ENCODE results near the gene PRRG2.

Gene PRRG2

GRCh38 chr19:49635530-49636232 is 54.6 kb downstream of the PRRG2 start:
- TF ChIP-seq ZBTB7A (IDR thresholded peaks at IDR 0.05; ENCODE audit: low read depth) (no peak), EP300 (IDR thresholded peaks at IDR 0.05; ENCODE audit: borderline replicate concordance) (no peak), FOXM1 (IDR thresholded peaks at IDR 0.05; ENCODE audit: borderline replicate concordance, low read depth) (no peak), CREB1 (IDR thresholded peaks at IDR 0.05; ENCODE audit: low read depth) (no peak), TEAD4 (IDR thresholded peaks at IDR 0.05) (no peak), TAF1 (IDR thresholded peaks at IDR 0.05; ENCODE audit: low read depth) (no peak), RAD21 (IDR thresholded peaks at IDR 0.05; ENCODE audit: low read depth) (no peak), CEBPB (IDR thresholded peaks at IDR 0.05) (no peak), USF1 (IDR thresholded peaks at IDR 0.05) (no peak), REST (IDR thresholded peaks at IDR 0.05; ENCODE audit: low read depth) (no peak), YY1 (IDR thresholded peaks at IDR 0.05; ENCODE audit: low read depth) (no peak), EGR1 (IDR thresholded peaks at IDR 0.05) (no peak), TCF12 (IDR thresholded peaks at IDR 0.05; ENCODE audit: low read depth) (no peak), NFIC (IDR thresholded peaks at IDR 0.05) (no peak), MAX (IDR thresholded peaks at IDR 0.05) (no peak)

- TF ChIP-seq NFIC (IDR thresholded peaks at IDR 0.05) (no peak), CEBPB (IDR thresholded peaks at IDR 0.05) (no peak), TAF1 (IDR thresholded peaks at IDR 0.05; ENCODE audit: low read depth) (no peak), TCF12 (IDR thresholded peaks at IDR 0.05; ENCODE audit: low read depth) (no peak), USF1 (IDR thresholded peaks at IDR 0.05) (no peak), RAD21 (IDR thresholded peaks at IDR 0.05; ENCODE audit: low read depth) (no peak), ZBTB7A (IDR thresholded peaks at IDR 0.05; ENCODE audit: low read depth) (no peak), YY1 (IDR thresholded peaks at IDR 0.05; ENCODE audit: low read depth) (no peak), MAX (IDR thresholded peaks at IDR 0.05) (no peak), CREB1 (IDR thresholded peaks at IDR 0.05; ENCODE audit: low read depth) (no peak), REST (IDR thresholded peaks at IDR 0.05; ENCODE audit: low read depth) (no peak), FOXM1 (IDR thresholded peaks at IDR 0.05; ENCODE audit: borderline replicate concordance, low read depth) (no peak)
These were observed 55.3 kb downstream of the PRRG2 start for GRCh38 chr19:49636233-49636932.

- TF ChIP-seq EGR1 (IDR thresholded peaks at IDR 0.05) (peak; percentile 23; the same call in 1 of the 2 replicates), TAF1 (IDR thresholded peaks at IDR 0.05; ENCODE audit: low read depth) (no peak)
These were observed 57.0 kb downstream of the PRRG2 start for GRCh38 chr19:49637821-49638738.

GRCh38 chr19:49639401-49640112 is 58.4 kb downstream of the PRRG2 start:
- TF ChIP-seq ZBTB7A (IDR thresholded peaks at IDR 0.05; ENCODE audit: low read depth) (peak; percentile 97), REST (IDR thresholded peaks at IDR 0.05; ENCODE audit: low read depth) (no peak), EGR1 (IDR thresholded peaks at IDR 0.05) (peak; percentile 42; the same call in 1 of the 2 replicates)
